A549 (cell line): ENCODE results near the gene PRKAR1B. TPM values are rescaled to one million over a fixed set of nuclear protein-coding genes. Genes with fewer than 3 reads are reported as not detected.

Experiments
- ATAC-seq, 2 experiments: fragments of 200-7000 bp in 1 of 2; fragments of >200 bp in 1 of 2; cut with Nextera tagmentation in 1 of 2; cut with Tn5 transposase in 1 of 2; 3 replicates each; pipeline versions ENCODE4 v1.8.0 to v1.9.1; 2018 to 2020; ENCODE audit warnings: mild to moderate bottlenecking in 1 of 2, moderate library complexity in 1 of 2
- CTCF ChIA-PET: fragments of 300-600 bp; sonication (Branson Sonifier 250); formaldehyde crosslinking; extraction: SDS; loops from one replicate; lab custom pipeline; 2021; ENCODE audit warnings: antibody characterized with exemption, inconsistent platforms; lab: Yijun Ruan, JAX
- POLR2A ChIA-PET: fragments of 350-600 bp; formaldehyde crosslinking; extraction: SDS; loops from one replicate; lab custom pipeline; 2021; ENCODE audit warnings: antibody characterized with exemption, inconsistent platforms; lab: Yijun Ruan, JAX
- DNase-seq, 2 experiments: peaks; one replicate each; pipeline versions ENCODE4 v3.0.0 to v3.0.0-alpha.2; 2011 to 2016; ENCODE audit warnings: low read depth in 1 of 2, low spot score in 1 of 2
- FAIRE-seq: peaks from 2 replicates; lab custom pipeline; 2011; peaks lifted over from hg19 to GRCh38; lab: Jason Lieb, UNC
- H3K27ac ChIP-seq, 2 experiments: fragments of >200 bp; sonication (Bioruptor Twin); formaldehyde crosslinking; 3 replicates each; pipeline ENCODE4 v1.5.1; 2016 to 2017
- H3K4me1 ChIP-seq: fragments of >200 bp; sonication (Bioruptor Twin); formaldehyde crosslinking; 3 replicates; pipeline ENCODE4 v1.6.1; 2016
- H3K4me2 ChIP-seq: fragments of >200 bp; sonication (Bioruptor Twin); formaldehyde crosslinking; 3 replicates; pipeline ENCODE4 v1.6.1; 2016
- H3K4me3 ChIP-seq: fragments of >200 bp; sonication (Bioruptor Twin); formaldehyde crosslinking; 3 replicates; pipeline ENCODE4 v1.5.1; 2016
- H3K9me3 ChIP-seq: fragments of >200 bp; sonication (Bioruptor Twin); formaldehyde crosslinking; 3 replicates; pipeline ENCODE4 v1.6.1; 2016
- CBX2 ChIP-seq: fragments of 200-600 bp; sonication (generic); IDR thresholded peaks from 2 replicates; pipeline ENCODE4 v1.6.1; 2016; ENCODE audit warnings: low read depth, mild to moderate bottlenecking, borderline replicate concordance
- CBX8 ChIP-seq: fragments of 200-600 bp; sonication (generic); IDR thresholded peaks from 2 replicates; pipeline ENCODE4 v1.6.1; 2016
- CHD2 ChIP-seq: fragments of 150-350 bp; IDR thresholded peaks from 2 replicates; pipeline ENCODE4 v1.6.1; 2014; ENCODE audit warnings: low read length; ENCODE audit not compliant: partially characterized antibody
- EHF ChIP-seq: fragments of 250-450 bp; sonication (Bioruptor Pico); IDR thresholded peaks from 2 replicates; pipeline ENCODE4 v1.5.0; 2020; ENCODE audit warnings: mild to moderate bottlenecking
- EHMT2 ChIP-seq: fragments of 200-600 bp; sonication (generic); IDR thresholded peaks from 2 replicates; pipeline ENCODE4 v1.6.1; 2016; ENCODE audit warnings: antibody characterized with exemption, low read depth, mild to moderate bottlenecking, moderate library complexity
- EP300 ChIP-seq, 2 experiments: fragments of >200 bp; sonication (Bioruptor Twin); formaldehyde crosslinking; IDR thresholded peaks; 2 replicates in 1 of 2; 3 replicates in 1 of 2; pipeline ENCODE4 v1.6.1; 2016 to 2017
- FOSL2 ChIP-seq, 2 experiments: fragments of 450-650 bp in 1 of 2; fragments of >200 bp in 1 of 2; sonication (Bioruptor Twin) in 1 of 2; formaldehyde crosslinking; IDR thresholded peaks; 2 replicates each; pipeline versions ENCODE4 v1.5.0 to v1.6.1; 2016 to 2020; ENCODE audit warnings: mild to moderate bottlenecking in 1 of 2, moderate library complexity in 1 of 2
- HDAC2 ChIP-seq: fragments of 200-600 bp; sonication (generic); IDR thresholded peaks from 2 replicates; pipeline ENCODE4 v1.6.1; 2016
- HEYL ChIP-seq: fragments of 250-450 bp; sonication (Bioruptor Pico); IDR thresholded peaks from 2 replicates; pipeline ENCODE4 v1.8.0; 2021; ENCODE audit warnings: mild to moderate bottlenecking, moderate library complexity
- HOXB13 ChIP-seq: fragments of 250-450 bp; sonication (Bioruptor Pico); IDR thresholded peaks from 2 replicates; pipeline ENCODE4 v1.5.0; 2020; ENCODE audit warnings: low read depth, mild to moderate bottlenecking, moderate library complexity
- JUN ChIP-seq, 2 experiments: fragments of >200 bp; sonication (Bioruptor Twin); formaldehyde crosslinking; IDR thresholded peaks; 2 replicates in 1 of 2; 3 replicates in 1 of 2; pipeline ENCODE4 v1.6.1; 2016 to 2017
- JUNB ChIP-seq: fragments of >200 bp; sonication (Bioruptor Twin); formaldehyde crosslinking; IDR thresholded peaks from 2 replicates; pipeline ENCODE4 v1.6.1; 2016
- KDM5A ChIP-seq: fragments of 200-600 bp; sonication (generic); IDR thresholded peaks from 2 replicates; pipeline ENCODE4 v1.6.1; 2016; ENCODE audit warnings: antibody characterized with exemption, mild to moderate bottlenecking
- MAFK ChIP-seq: fragments of 450-650 bp; IDR thresholded peaks from 2 replicates; pipeline ENCODE4 v1.6.1; 2014; ENCODE audit not compliant: partially characterized antibody
- MAZ ChIP-seq: fragments of 150-350 bp; IDR thresholded peaks from 2 replicates; pipeline ENCODE4 v1.6.1; 2014; ENCODE audit warnings: antibody characterized with exemption, low read depth, low read length, borderline replicate concordance
- MYC ChIP-seq: IDR thresholded peaks from 2 replicates; pipeline ENCODE4 v1.6.1; 2012; ENCODE audit warnings: mild to moderate bottlenecking, inconsistent platforms, low read length, improper control_type of control experiment, borderline replicate concordance
- NFE2L2 ChIP-seq: fragments of 150-350 bp; conservative IDR thresholded peaks from 2 replicates; pipeline ENCODE4 v1.6.1; 2014; ENCODE audit warnings: low read length
- NPAS2 ChIP-seq: fragments of 250-450 bp; sonication (Bioruptor Pico); IDR thresholded peaks from 2 replicates; pipeline ENCODE4 v1.8.0; 2022; ENCODE audit warnings: mild to moderate bottlenecking, moderate library complexity, borderline replicate concordance
- NR3C1 ChIP-seq: fragments of >200 bp; sonication (Bioruptor Twin); formaldehyde crosslinking; IDR thresholded peaks from 3 replicates; pipeline ENCODE4 v1.6.1; 2017
- POLR2AphosphoS2 ChIP-seq: conservative IDR thresholded peaks from 2 replicates; pipeline ENCODE4 v1.6.1; 2012; ENCODE audit warnings: low read length, improper control_type of control experiment, inconsistent platforms
- RARB ChIP-seq: fragments of 250-450 bp; sonication (Bioruptor Pico); IDR thresholded peaks from 2 replicates; pipeline ENCODE4 v1.8.0; 2021; ENCODE audit warnings: mild to moderate bottlenecking, moderate library complexity
- RCOR1 ChIP-seq: fragments of 150-350 bp; IDR thresholded peaks from 2 replicates; pipeline ENCODE4 v1.6.1; 2014; ENCODE audit warnings: antibody characterized with exemption, low read length, low read depth
- RFX5 ChIP-seq: fragments of 450-650 bp; IDR thresholded peaks from 2 replicates; pipeline ENCODE4 v1.7.1; 2014; ENCODE audit warnings: antibody characterized with exemption, mild to moderate bottlenecking, moderate library complexity
- RNF2 ChIP-seq: fragments of 200-600 bp; sonication (generic); IDR thresholded peaks from 2 replicates; pipeline ENCODE4 v1.6.1; 2016; ENCODE audit warnings: low read depth, mild to moderate bottlenecking, antibody characterized with exemption, moderate library complexity, borderline replicate concordance
- SMC3 ChIP-seq: fragments of >200 bp; sonication (Bioruptor Twin); formaldehyde crosslinking; IDR thresholded peaks from 3 replicates; pipeline ENCODE4 v1.6.1; 2018; ENCODE audit warnings: inconsistent platforms
- TP53 ChIP-seq: fragments of 250-450 bp; sonication (Bioruptor Pico); IDR thresholded peaks from 2 replicates; pipeline ENCODE4 v1.5.0; 2021; ENCODE audit warnings: mild to moderate bottlenecking, moderate library complexity
- ZC3H11A ChIP-seq: fragments of 450-650 bp; IDR thresholded peaks from 2 replicates; pipeline ENCODE4 v1.6.1; 2014; ENCODE audit warnings: antibody characterized with exemption, mild to moderate bottlenecking
- ZFP36 ChIP-seq: fragments of 450-650 bp; IDR thresholded peaks from 2 replicates; pipeline ENCODE4 v1.6.1; 2014; ENCODE audit warnings: borderline replicate concordance; ENCODE audit not compliant: partially characterized antibody
- ZNF302 ChIP-seq: fragments of 250-450 bp; sonication (Bioruptor Pico); IDR thresholded peaks from 2 replicates; pipeline ENCODE4 v1.9.0; 2021; ENCODE audit warnings: inconsistent platforms, mild to moderate bottlenecking, moderate library complexity
- ZSCAN20 ChIP-seq: fragments of 250-450 bp; sonication (Bioruptor Pico); IDR thresholded peaks from 2 replicates; pipeline ENCODE4 v1.8.0; 2022; ENCODE audit warnings: mild to moderate bottlenecking, moderate library complexity
- WGBS: methylation state at CpG from one replicate; pipeline ENCODE4 v1.1.6; 2017; ENCODE audit errors: missing lambda C conversion rate; 5-methylcytosine and 5-hydroxymethylcytosine counted together
- polyA plus RNA-seq, 4 experiments: library from polyadenylated mRNA; depleted of rRNA in 3 of 4; stranded (reverse); fragments of >200 nt; fragmentation: RNase III in 1 of 4; extraction: RNeasy Plus Mini Kit Qiagen cat#74134 plus additional on column Dnase treatment in 1 of 4; gene quantifications; 2 replicates in 3 of 4; 3 replicates in 1 of 4; pipeline ENCODE4 v1.2.3, GENCODE V29; 2011 to 2017
- TF ChIP-seq, protein P1 (sequence below): fragments of 150-350 bp; IDR thresholded peaks from 2 replicates; pipeline ENCODE4 v1.6.1; 2014; ENCODE audit warnings: low read depth, mild to moderate bottlenecking, low read length

PRKAR1B gene
- polyA plus RNA-seq, 2 of the 4 experiments (the other 2 are of a cell fraction), result 10.1 to 33.7 TPM

DNA sequence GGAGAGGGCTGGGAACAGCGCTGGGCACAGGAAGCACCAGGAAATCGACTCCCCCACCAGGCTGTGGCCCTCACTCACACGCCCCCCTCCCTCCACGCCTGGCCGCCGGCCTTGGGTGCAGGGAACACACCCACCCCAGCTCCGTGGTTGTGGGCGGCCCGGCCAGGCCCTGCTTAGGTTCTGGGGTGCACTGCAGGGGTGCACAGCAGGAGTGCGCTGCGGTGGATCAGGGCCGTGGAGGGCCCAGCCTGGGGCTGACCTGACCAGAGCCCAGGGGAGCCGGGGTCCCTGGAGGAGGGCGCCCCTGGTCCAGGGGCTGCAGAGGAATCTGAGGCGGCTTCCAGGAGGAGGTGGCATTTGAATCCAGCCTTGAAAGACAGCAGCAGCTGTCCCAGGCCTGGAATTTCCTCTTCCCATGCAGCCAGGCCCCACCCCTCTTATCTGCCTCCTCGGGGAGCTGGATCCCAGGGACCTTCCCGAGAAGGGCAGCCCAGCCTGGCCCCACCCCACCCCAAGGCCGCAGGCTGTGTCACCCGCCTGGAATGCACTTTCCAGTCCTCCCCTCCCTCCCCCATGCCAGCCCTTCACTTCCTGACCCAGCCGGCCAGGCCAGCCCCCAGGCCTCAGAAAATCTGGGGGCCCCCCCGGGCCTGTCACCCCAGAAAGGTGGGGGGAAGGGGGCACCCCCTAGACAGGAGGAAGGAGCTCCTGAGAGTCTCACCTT is 189.0 kb downstream of the PRKAR1B start (continued):
- TF ChIP-seq CHD2, result peak; percentile 50
- no peak for TF ChIP-seq RARB
- TF ChIP-seq FOSL2 (IDR thresholded peaks at IDR 0.05), result peak; percentile 38; the same call in 1 of the 2 replicates
- TF ChIP-seq FOSL2 (CRISPR knock-in tag; IDR thresholded peaks at IDR 0.05), result peak; percentile 86
- peak; percentile 21; the same call in 1 of the 3 replicates for TF ChIP-seq SMC3

DNA sequence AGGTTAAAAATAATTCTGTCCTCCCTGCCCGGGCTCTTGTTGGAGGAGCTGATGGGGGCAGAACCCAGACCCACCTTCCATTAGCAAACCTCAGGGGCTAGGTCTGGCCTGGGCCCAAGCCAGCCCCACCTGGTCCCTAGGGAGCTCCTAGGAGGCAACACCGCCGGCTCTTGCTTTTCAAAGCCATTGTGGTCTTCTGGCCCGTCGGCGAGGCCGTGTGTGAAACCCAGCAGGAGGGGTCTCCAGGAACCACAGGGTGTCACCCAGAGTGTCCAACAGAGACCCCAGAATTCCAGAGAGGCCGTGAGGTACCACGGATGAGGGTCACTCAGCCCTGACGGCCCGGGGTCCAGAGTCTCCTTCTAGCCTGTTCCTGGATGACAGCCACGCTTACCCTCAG is 190.8 kb downstream of the PRKAR1B start:
- peaks cover 32% of the 10 kb centered on the region for H3K4me1 ChIP-seq
- no peaks in the 10 kb centered on the region; the same call in 2 of the 3 replicates for H3K9me3 ChIP-seq
- no peak for DNase-seq
- ATAC-seq, result no peak
- FAIRE-seq, result no peak
- no peak overlapping the region for H3K4me3 ChIP-seq
- no peak overlapping the region for H3K4me2 ChIP-seq
- POLR2A ChIA-PET, result no interaction called here
- peak overlapping the region in 1 of 2 experiments; percentile 96; a peak in 3 of 6 replicates for H3K27ac ChIP-seq
- no peak for TF ChIP-seq SMC3
- TF ChIP-seq MAFK, result no peak
- TF ChIP-seq TP53 (CRISPR knock-in tag), result no peak
- TF ChIP-seq ZSCAN20 (CRISPR knock-in tag), result no peak
- no peak for TF ChIP-seq HDAC2
- no peak for TF ChIP-seq NR3C1
- TF ChIP-seq, protein P1, sequence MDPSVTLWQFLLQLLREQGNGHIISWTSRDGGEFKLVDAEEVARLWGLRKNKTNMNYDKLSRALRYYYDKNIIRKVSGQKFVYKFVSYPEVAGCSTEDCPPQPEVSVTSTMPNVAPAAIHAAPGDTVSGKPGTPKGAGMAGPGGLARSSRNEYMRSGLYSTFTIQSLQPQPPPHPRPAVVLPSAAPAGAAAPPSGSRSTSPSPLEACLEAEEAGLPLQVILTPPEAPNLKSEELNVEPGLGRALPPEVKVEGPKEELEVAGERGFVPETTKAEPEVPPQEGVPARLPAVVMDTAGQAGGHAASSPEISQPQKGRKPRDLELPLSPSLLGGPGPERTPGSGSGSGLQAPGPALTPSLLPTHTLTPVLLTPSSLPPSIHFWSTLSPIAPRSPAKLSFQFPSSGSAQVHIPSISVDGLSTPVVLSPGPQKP, result no peak
- TF ChIP-seq HOXB13 (CRISPR knock-in tag), result no peak
- no peak for TF ChIP-seq EHMT2
- TF ChIP-seq CBX2, result no peak
- TF ChIP-seq POLR2AphosphoS2, result no peak
- TF ChIP-seq JUNB, result no peak
- TF ChIP-seq NFE2L2, result no peak
- TF ChIP-seq RARB, result no peak
- TF ChIP-seq RNF2, result no peak
- TF ChIP-seq EP300 (IDR thresholded peaks at IDR 0.05), result no peak
- TF ChIP-seq, all 56 proteins: peak for 0
- CTCF ChIA-PET, result interaction anchor here (1.3 to 8.5 kb wide), 2 partner anchors 16 to 101 kb away, joined by 3 to 35 read pairs; partner anchors contain the start of gene PDGFA
- WGBS, result 91% methylated on average over 6 of the region's 12 CpGs

DNA sequence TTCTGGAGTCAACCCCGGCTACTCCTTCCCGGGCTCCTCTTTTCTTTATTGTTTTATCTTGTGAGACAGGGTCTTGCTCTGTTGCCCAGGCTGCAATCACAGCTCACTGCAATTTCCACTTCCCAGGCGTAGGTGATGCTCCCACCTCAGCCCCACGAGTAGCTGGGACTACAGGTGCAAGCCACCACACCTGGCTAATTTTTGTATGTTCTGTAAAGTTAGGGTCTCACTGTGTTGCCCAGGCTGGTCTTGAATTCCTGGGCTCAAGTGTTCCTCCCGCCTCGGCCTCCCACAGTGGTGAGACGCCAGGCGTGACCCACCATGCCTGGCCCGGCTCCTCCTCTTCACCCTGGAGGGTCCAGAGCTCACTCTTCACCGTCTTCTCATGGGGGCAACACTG is 192.1 kb downstream of the PRKAR1B start:
- no peak for FAIRE-seq
- no peak for TF ChIP-seq MYC
- TF ChIP-seq CBX8, result no peak
- no peak for TF ChIP-seq ZFP36
- no peak for TF ChIP-seq EHF
- no peak for TF ChIP-seq HEYL (CRISPR knock-in tag)
- no peak for TF ChIP-seq KDM5A
- TF ChIP-seq NPAS2 (CRISPR knock-in tag), result no peak
- no peak for TF ChIP-seq JUN (IDR thresholded peaks at IDR 0.05)
- TF ChIP-seq MAZ, result no peak
- TF ChIP-seq RFX5, result no peak
- TF ChIP-seq HOXB13 (CRISPR knock-in tag), result no peak
- no peak for TF ChIP-seq ZC3H11A
- TF ChIP-seq EP300 (IDR thresholded peaks at IDR 0.05), result no peak
- TF ChIP-seq ZNF302 (CRISPR knock-in tag), result no peak
- no peak for TF ChIP-seq MAFK
- no peak for TF ChIP-seq RCOR1
- H3K4me2 ChIP-seq, result no peak overlapping the region
- no peak overlapping the region for H3K4me3 ChIP-seq
- no peak for ATAC-seq
- ChIA-PET CTCF (interaction anchor here (1.3 to 8.5 kb wide), 3 partner anchors 10 to 102 kb away, joined by 3 to 35 read pairs (median 9); partner anchors contain the start of gene PDGFA), POLR2A (no interaction called here)
- H3K27ac ChIP-seq, result peak overlapping the region in 1 of 2 experiments; percentile 38; a peak in 1 of 6 replicates
- 94% methylated on average over 10 of the region's 10 CpGs for WGBS
- H3K4me1 ChIP-seq, result peaks cover 26% of the 10 kb centered on the region
- DNase-seq, result no peak
- H3K9me3 ChIP-seq, result no peaks in the 10 kb centered on the region
